ENCODE data around the gene HLA-DQA1.
"Not testable (repeated sequence)": the region's sequence is repeated elsewhere in the genome, so short reads cannot be mapped to it uniquely, and the experiment has no call there.

Gene HLA-DQA1

DNA sequence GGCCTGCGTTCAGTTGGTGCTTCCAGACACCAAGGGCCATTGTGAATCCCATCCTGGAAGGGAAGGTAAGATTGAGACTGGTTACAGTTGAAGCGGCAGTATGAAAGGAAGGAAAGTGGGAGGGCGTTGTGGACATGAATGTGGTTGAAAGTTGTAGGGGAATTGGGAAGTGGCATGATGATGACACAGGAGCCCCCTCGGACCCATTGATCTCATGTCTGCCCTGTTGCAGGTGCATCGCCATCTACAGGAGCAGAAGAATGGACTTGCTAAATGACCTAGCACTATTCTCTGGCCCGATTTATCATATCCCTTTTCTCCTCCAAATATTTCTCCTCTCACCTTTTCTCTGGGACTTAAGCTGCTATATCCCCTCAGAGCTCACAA, 5.5 kb downstream of the HLA-DQA1 start:
- Histone ChIP-seq H3K9ac (ENCODE audit: low read depth, low read length) (no peak overlapping the region), H3K9me3 (ENCODE audit: insufficient read depth, low read depth, low read length) (no peaks in the 10 kb centered on the region), H3K4me3 (ENCODE audit: low read length) (no peak overlapping the region), H3K27ac (ENCODE audit: low read length) (no peak overlapping the region), H3K27me3 (ENCODE audit: insufficient read depth, low read length) (no peaks in the 10 kb centered on the region), H3K4me1 (ENCODE audit: insufficient read depth, low read length) (no peaks in the 10 kb centered on the region), H3K36me3 (ENCODE audit: insufficient read depth, low read depth, low read length) (no peaks in the 10 kb centered on the region)

DNA sequence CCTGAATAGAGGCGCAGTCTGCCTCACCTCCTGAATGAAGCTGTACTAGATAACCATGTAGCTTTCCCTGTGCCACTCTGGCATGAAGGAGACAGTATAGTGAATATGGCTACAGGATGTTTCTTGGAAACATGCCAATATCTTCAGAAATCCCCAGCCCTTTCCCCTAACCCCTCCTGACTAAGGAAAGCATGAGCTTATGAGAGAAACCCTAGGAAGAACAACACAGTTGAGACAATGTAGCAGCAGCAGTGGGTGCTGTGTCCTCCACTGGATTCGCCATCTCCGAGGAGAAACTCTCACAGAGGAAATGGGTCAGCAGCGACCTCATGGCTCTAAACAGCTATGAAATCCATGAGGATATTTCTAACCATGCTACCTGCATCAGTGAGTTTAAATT, 6.7 kb downstream of the HLA-DQA1 start:
- Histone ChIP-seq H3K9ac (ENCODE audit: low read depth, low read length) (no peak overlapping the region), H3K4me3 (ENCODE audit: low read length) (no peak overlapping the region), H3K9me3 (ENCODE audit: insufficient read depth, low read depth, low read length) (no peaks in the 10 kb centered on the region), H3K27me3 (ENCODE audit: insufficient read depth, low read length) (no peaks in the 10 kb centered on the region), H3K27ac (ENCODE audit: low read length) (no peak overlapping the region), H3K4me1 (ENCODE audit: insufficient read depth, low read length) (no peaks in the 10 kb centered on the region), H3K36me3 (ENCODE audit: insufficient read depth, low read depth, low read length) (no peaks in the 10 kb centered on the region)

DNA sequence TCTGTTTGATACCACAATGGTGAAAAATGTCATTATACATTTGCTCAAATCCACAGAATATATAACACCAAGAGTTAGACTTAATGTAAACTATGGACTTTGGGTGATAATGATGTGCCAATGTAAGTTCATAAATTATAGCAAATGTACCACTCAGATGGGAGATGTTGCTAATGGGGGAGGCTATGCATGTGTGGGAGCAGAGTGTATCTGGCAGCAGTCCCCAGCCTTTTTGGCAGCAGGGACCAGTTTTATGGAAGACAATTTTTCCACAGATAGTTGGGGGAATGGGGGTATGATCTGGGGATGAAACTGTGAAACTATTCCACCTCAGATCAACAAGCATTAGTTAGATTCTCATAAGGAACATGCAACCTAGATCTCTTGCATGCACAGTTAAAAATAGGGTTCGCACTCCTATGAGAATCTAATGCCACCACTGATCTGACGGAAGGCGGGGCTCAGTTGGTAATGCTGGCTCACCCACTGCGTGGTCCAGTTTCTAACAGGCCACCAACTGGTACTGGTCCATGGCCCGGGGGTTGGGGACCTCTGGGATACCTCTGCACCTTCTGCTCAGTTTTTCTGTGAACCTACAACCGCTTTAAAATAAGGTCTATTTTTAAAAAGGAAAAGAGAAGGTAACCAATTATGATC, 8.0 kb downstream of the HLA-DQA1 start:
- Histone ChIP-seq H3K27ac (ENCODE audit: low read length) (no peak overlapping the region), H3K36me3 (ENCODE audit: insufficient read depth, low read depth, low read length) (no peaks in the 10 kb centered on the region), H3K9ac (ENCODE audit: low read depth, low read length) (no peak overlapping the region), H3K27me3 (ENCODE audit: insufficient read depth, low read length) (no peaks in the 10 kb centered on the region), H3K4me1 (ENCODE audit: insufficient read depth, low read length) (no peaks in the 10 kb centered on the region), H3K4me3 (ENCODE audit: low read length) (no peak overlapping the region), H3K9me3 (ENCODE audit: insufficient read depth, low read depth, low read length) (no peaks in the 10 kb centered on the region)

DNA sequence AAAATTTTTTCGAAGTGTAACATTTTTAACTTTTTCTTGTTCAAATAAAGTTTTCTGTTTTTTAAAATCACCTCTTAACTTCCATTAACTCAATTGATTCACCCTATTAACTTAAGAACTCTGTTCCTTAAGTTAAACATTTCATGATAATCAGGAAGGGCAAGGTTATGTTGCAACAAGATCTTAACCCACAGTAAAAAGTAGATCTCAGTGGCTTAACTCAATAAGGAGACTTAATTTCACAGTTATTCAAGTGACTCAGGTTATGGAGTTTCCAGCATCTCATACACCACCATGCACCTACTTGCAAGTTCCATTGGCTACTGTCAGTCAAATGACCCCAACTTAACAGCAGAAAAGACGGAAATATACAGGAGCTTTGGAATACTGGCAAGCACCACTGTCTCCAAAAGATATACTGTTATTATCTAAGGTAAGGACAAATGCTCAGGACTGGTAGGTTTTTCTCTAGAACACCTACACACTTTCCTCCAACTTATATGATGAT, 18.1 kb downstream of the HLA-DQA1 start:
- Histone ChIP-seq H3K4me1 (ENCODE audit: insufficient read depth, low read length) (no peaks in the 10 kb centered on the region), H3K4me3 (ENCODE audit: low read length) (no peak overlapping the region), H3K27me3 (ENCODE audit: insufficient read depth, low read length) (peaks cover 4% of the 10 kb centered on the region; the same call in 1 of the 2 replicates), H3K9ac (ENCODE audit: low read depth, low read length) (no peak overlapping the region), H3K27ac (ENCODE audit: low read length) (no peak overlapping the region), H3K36me3 (ENCODE audit: insufficient read depth, low read depth, low read length) (no peaks in the 10 kb centered on the region), H3K9me3 (ENCODE audit: insufficient read depth, low read depth, low read length) (no peaks in the 10 kb centered on the region)

DNA sequence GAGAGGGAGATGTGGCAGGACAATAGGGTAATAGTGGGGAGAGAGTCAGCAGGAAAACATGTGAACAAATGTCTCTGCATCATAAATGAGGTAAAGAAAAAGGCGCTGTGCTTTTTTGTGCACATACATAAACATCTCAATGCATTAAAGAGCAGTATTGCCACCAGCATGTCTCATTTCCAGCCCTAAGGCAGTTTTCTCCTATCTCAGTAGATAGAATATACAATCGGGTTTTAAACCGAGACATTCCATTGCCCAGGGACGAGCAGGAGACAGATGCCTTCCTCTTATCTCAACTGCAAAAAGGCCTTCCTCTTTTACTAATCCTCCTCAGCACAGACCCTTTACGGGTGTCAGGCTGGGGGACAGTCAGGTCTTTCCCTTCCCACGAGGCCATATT, 20.1 kb downstream of the HLA-DQA1 start:
- H3K9ac ChIP-seq (ENCODE audit: low read depth, low read length); H3K27me3 ChIP-seq (ENCODE audit: insufficient read depth, low read length); H3K9me3 ChIP-seq (ENCODE audit: insufficient read depth, low read depth, low read length): not testable (repeated sequence)

DNA sequence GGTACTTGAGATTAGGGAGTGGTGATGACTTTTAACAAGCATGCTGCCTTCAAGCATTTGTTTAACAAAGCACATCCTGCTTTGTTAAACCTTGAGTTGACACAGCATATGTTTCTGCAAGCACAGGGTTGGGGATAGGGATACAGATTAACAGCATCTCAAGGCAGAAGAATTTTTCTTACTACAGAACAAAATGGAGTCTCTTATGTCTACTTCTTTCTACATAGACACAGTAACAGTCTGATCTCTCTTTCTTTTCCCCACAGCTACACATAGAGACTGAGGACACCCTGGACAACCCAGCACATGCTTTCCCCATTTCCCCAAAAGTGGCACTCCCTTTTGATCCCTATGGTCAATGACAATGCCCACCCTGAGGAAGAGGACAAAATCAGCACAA, 20.6 kb downstream of the HLA-DQA1 start:
- H3K9ac ChIP-seq (ENCODE audit: low read depth, low read length); H3K4me1 ChIP-seq (ENCODE audit: insufficient read depth, low read length); H3K27me3 ChIP-seq (ENCODE audit: insufficient read depth, low read length); H3K4me3 ChIP-seq (ENCODE audit: low read length); H3K27ac ChIP-seq (ENCODE audit: low read length); H3K9me3 ChIP-seq (ENCODE audit: insufficient read depth, low read depth, low read length); H3K36me3 ChIP-seq (ENCODE audit: insufficient read depth, low read depth, low read length): not testable (repeated sequence)

More for the DNA sequence above, 20.1 kb downstream of the HLA-DQA1 start:
- H3K4me1 ChIP-seq (ENCODE audit: insufficient read depth, low read length); H3K4me3 ChIP-seq (ENCODE audit: low read length); H3K36me3 ChIP-seq (ENCODE audit: insufficient read depth, low read depth, low read length); H3K27ac ChIP-seq (ENCODE audit: low read length): not testable (repeated sequence)

DNA sequence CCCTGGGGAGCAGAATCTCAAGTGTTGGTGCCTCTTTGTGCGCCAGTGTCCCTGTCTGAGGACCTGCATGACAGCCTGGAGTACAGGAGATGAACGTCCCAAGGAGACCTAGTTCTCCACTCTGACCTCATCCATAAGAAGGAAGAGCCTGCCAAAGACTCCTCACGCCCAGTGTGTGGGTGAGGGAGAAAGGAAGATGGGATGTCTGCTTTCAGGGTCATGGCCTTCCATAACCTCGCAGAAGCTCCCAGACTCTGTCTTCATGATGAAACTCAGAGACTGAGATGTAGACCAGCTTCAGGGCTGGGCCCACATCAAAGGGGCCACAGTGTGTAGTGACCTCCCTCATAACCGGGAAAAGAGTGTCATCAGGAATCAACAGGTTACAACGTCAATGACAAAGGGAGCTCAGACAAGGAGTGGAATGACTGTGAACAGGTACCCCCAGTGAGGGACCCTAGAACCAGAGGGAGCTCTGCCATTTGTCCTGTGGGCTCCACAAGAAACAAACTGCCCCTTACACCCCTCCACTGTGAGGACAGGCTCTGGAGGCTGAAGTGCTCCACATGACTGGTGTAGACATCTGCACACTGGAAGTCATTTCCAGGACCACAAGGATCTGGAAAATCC, 21.2 kb downstream of the HLA-DQA1 start:
- no peaks in the 10 kb centered on the region for H3K36me3 ChIP-seq (ENCODE audit: insufficient read depth, low read depth, low read length)
- H3K4me1 ChIP-seq (ENCODE audit: insufficient read depth, low read length): no peaks in the 10 kb centered on the region
- H3K9ac ChIP-seq (ENCODE audit: low read depth, low read length): no peak overlapping the region
- no peak overlapping the region for H3K4me3 ChIP-seq (ENCODE audit: low read length)
- H3K9me3 ChIP-seq (ENCODE audit: insufficient read depth, low read depth, low read length): no peaks in the 10 kb centered on the region
- no peak overlapping the region for H3K27ac ChIP-seq (ENCODE audit: low read length)
- H3K27me3 ChIP-seq (ENCODE audit: insufficient read depth, low read length): peaks cover 5% of the 10 kb centered on the region; the same call in 1 of the 2 replicates

DNA sequence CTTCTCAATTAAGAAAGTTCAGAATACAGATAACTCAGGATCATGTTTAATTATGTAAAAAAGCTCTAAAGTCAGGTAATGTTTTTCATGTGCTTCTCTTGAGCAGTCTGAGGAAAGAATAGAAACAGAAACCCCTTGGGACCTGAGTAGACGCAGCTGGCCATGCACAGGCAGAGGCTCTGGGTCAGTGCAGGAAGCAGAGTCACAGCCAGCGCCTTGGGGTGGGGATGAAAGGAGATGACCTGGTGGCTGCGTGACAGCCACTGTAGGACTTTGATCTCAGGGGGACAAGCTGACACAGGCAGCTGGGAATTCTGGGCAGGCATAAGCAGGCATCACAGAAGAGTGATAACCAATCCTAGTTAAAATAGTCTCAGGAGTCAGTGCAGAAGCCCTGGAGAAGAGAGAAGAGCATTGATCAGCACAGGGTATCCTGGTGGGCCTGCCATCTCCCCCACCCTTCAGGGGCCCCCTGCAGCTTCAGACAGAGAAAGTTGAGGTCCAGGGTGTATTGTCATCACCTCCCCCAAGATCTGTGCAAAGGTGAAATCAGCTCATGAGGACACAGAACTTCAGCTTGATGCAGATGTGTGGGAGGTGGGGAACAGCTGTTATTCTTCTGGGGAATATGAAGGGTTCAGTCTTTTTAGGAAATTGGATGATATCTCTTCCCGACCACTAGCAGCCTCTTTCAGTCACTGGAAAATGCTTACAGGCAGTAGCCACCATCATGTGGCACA, 22.8 kb downstream of the HLA-DQA1 start:
- Histone ChIP-seq H3K27ac (ENCODE audit: low read length) (no peak overlapping the region), H3K27me3 (ENCODE audit: insufficient read depth, low read length) (peaks cover 14% of the 10 kb centered on the region), H3K4me1 (ENCODE audit: insufficient read depth, low read length) (no peaks in the 10 kb centered on the region), H3K4me3 (ENCODE audit: low read length) (no peak overlapping the region), H3K9ac (ENCODE audit: low read depth, low read length) (no peak overlapping the region), H3K36me3 (ENCODE audit: insufficient read depth, low read depth, low read length) (no peaks in the 10 kb centered on the region), H3K9me3 (ENCODE audit: insufficient read depth, low read depth, low read length) (no peaks in the 10 kb centered on the region)

DNA sequence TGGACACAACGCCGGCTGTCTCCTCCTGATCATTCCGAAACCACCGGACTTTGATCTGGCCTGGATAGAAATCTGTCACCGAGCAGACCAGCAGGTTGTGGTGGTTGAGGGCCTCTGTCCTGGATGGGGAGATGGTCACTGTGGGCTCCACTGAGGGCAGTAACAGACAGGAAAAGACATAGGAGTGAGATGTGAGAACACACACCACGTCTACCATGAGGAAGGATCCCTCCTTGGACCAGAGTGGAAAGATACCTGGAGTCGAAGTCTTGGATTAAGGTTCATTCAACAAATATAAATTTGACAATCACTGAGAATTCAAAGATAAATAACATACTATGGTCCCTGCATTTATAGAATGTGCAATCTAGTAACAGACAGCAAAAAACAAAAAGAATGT, 24.9 kb downstream of the HLA-DQA1 start:
- H3K9me3 ChIP-seq (ENCODE audit: insufficient read depth, low read depth, low read length): no peaks in the 10 kb centered on the region
- H3K27ac ChIP-seq (ENCODE audit: low read length): no peak overlapping the region
- peaks cover 26% of the 10 kb centered on the region for H3K27me3 ChIP-seq (ENCODE audit: insufficient read depth, low read length)
- H3K4me3 ChIP-seq (ENCODE audit: low read length): no peak overlapping the region
- no peaks in the 10 kb centered on the region for H3K4me1 ChIP-seq (ENCODE audit: insufficient read depth, low read length)
- H3K36me3 ChIP-seq (ENCODE audit: insufficient read depth, low read depth, low read length): no peaks in the 10 kb centered on the region
- no peak overlapping the region for H3K9ac ChIP-seq (ENCODE audit: low read depth, low read length)

DNA sequence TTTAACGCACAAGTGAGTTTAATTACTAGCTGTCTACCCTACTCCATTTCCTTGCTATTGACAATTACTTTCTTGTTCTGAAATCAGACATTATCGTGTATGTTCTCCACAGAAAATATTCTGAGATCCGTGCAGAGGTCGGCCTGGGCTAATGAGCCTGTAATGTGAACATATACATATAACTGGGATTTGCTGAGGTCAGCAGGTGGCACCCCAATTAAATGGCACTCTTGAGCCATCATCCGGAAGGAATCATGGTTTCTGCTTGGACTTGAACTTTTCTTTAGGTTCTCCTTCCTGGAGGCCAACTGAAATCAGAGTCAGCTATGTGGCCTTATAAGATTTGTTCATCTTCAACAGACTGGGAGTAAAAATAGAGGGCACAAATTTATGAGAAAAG, 25.6 kb downstream of the HLA-DQA1 start:
- H3K9ac ChIP-seq (ENCODE audit: low read depth, low read length): no peak overlapping the region
- H3K27me3 ChIP-seq (ENCODE audit: insufficient read depth, low read length): peaks cover 26% of the 10 kb centered on the region
- no peaks in the 10 kb centered on the region for H3K4me1 ChIP-seq (ENCODE audit: insufficient read depth, low read length)
- H3K4me3 ChIP-seq (ENCODE audit: low read length): no peak overlapping the region
- H3K9me3 ChIP-seq (ENCODE audit: insufficient read depth, low read depth, low read length): no peaks in the 10 kb centered on the region
- no peaks in the 10 kb centered on the region for H3K36me3 ChIP-seq (ENCODE audit: insufficient read depth, low read depth, low read length)
- H3K27ac ChIP-seq (ENCODE audit: low read length): no peak overlapping the region

DNA sequence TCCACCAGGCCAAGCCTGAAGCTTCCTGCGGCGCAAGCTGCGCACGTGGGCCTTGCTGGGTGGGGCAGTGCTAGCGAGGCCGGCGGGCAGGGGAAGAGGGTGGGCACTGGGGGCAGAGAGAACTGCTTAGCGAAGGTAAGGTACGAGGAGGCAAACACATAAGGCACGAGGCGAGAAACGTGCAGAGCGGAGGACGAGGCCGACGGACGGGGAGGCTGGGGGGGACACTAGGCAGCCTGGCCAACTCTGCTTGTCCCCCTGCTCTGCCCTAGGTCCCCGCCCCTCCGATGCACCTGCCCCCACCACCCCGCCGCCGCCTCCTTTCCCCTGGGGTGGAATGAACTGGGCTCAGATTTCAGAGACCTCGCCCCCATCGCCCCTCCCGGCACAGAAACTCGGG, 27.1 kb downstream of the HLA-DQA1 start:
- Histone ChIP-seq H3K27ac (ENCODE audit: low read length) (no peak overlapping the region), H3K9me3 (ENCODE audit: insufficient read depth, low read depth, low read length) (no peaks in the 10 kb centered on the region), H3K9ac (ENCODE audit: low read depth, low read length) (no peak overlapping the region), H3K4me1 (ENCODE audit: insufficient read depth, low read length) (no peaks in the 10 kb centered on the region), H3K36me3 (ENCODE audit: insufficient read depth, low read depth, low read length) (no peaks in the 10 kb centered on the region), H3K27me3 (ENCODE audit: insufficient read depth, low read length) (peaks cover 22% of the 10 kb centered on the region), H3K4me3 (ENCODE audit: low read length) (no peak overlapping the region)

All from iPS-20b (cell line).